ENCODE measurements around the gene RER1. TPM values are rescaled to one million over a fixed set of nuclear protein-coding genes. Genes with fewer than 3 reads are reported as not detected.
"Not testable (repeated sequence)": the region's sequence is repeated elsewhere in the genome, so short reads cannot be mapped to it uniquely, and the experiment has no call there.

Gene RER1
- total RNA-seq, 1 experiment from 2014 or later: 174 TPM

DNA sequence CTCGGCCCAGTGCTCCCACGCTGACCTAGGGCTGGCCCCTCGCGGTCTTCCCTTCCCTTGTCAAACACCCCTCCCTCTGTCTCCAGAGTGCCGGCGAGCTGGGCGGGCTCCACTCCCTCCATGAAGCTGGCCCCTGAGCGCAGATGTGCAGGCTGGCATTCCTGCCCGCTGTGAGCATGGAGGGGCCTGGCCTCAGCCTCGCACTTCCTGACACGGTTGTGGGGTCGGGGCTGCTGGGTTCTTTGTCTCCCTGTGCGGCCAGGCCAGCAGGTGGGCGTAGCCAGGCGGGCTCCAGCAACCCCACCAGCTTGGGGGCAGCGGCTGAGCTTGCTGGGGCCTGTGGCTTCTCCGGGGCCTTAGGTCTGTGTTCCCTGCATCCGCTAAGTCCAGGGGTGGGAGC is 34.9 kb downstream of the RER1 start:
- DNase-seq (ENCODE audit: low read depth): no peak

DNA sequence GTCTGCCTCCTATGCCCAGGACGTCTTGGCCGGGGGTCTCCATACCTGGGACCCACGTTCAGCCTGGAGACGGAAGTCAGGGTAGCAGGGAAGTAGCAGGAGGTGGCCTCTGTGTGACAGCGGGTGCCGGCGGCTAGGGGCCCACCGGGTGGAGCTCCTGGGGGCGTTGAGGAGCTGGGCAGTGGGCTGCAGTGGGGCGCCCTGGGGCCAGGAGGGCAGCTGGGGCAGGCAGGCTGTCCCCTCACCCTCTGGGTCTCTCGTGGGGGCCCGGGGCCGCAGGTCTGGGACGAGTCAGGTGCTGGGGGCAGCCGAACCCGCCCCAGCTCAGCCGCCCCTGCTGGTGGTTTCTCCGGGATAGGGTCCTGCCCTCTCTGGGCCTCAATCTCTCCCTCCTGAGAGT is 35.4 kb downstream of the RER1 start:
- no peak for DNase-seq (ENCODE audit: low read depth)

DNA sequence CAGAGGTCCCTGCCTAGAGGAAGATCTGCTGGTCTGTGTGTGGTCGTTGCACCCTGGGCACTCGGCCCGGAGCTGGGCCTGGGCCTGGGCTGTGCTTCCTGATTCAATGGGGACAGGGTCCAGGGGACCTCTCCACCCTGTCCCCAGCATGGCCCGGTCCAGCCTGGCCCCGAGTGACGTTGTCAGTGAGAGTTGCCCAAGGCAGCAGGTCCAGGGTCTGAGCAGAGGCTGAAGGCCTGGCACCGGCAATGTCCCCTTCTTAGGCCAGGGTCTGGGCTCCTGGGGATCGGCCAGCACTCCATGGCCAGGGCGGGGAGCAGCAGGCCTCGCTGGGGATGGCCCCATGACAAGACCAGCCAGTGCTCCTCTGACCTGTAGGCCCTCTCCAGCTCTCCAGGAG is 36.3 kb downstream of the RER1 start:
- no peak for DNase-seq (ENCODE audit: low read depth)

- DNase-seq (ENCODE audit: low read depth): no peak
Observed at GRCh38 chr1:2428490-2428889, 36.8 kb downstream of the RER1 start.

- DNase-seq (ENCODE audit: low read depth): peak; percentile 60
Observed at GRCh38 chr1:2429780-2430591, 38.3 kb downstream of the RER1 start.

- DNase-seq (ENCODE audit: low read depth): no peak
Observed at GRCh38 chr1:2430592-2430973, 38.9 kb downstream of the RER1 start.

- no peak for DNase-seq (ENCODE audit: low read depth)
Observed at GRCh38 chr1:2431103-2431502, 39.5 kb downstream of the RER1 start.

DNA sequence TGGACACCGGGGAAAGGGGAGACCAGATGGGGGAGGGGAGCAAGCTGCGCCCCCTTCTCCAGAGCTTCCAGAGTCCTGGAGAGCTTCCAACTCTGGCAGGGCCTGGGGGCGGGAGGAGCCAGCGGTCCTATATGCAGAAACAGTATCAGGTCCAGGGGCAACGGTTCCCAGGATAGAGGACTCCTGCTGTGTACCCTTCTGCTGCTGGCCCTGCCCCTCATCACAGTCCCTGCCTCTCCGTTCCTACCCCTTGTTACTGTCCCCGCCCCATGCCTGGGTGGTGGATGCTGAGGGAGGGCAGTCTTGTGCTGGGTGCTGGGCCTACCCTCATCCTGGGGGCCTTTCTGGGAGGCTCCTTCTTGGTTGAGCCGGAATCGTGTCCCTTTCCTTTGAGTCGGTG is 39.9 kb downstream of the RER1 start:
- DNase-seq (ENCODE audit: low read depth): no peak

DNA sequence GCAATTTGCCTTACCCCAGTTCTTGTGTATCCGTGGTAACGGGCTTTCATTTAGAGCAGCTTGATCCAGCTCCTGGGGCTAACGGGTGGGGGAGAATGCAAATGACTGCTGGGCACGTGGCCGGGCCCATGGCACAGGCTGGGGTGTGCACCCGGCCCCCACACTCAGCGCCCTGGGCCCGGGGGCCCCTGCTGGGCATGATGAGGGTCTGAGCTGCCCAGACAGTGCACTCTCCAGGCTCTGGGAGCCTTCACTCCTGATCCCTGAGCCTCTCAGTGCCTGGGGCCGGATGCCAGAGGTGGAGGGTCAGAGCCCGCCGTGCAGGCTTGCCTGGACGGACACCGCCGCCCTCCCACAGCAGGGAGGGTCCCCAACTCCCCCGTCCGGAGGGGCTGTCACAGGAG is 40.8 kb downstream of the RER1 start:
- DNase-seq (ENCODE audit: low read depth): no peak

- no peak for DNase-seq (ENCODE audit: low read depth)
Observed at GRCh38 chr1:2433196-2433595, 41.6 kb downstream of the RER1 start.

GRCh38 chr1:2433936-2434655 is 42.5 kb downstream of the RER1 start:
- DNase-seq (ENCODE audit: low read depth): no peak

DNA sequence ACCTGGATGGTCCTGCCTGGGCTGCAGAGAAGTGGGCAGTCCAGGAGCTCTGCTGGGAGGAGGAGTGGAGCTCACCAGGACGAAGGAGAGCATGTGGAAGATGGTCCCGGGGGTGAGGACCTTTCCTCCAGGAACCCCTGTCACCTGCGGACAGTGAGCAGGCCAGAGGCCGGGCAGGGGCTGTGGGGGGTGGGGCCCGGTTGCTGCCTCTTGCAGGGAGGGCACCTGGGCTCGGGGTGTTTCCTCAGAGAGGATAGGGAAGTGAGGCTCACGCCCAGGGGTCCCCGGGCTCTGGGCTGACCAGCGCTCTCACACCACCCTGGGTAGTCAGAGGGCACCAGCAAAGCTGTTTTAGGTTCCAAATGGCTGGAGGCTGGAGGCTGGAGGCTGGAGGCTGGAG is 43.5 kb downstream of the RER1 start:
- no peak for DNase-seq (ENCODE audit: low read depth)

- no peak for DNase-seq (ENCODE audit: low read depth)
Observed at GRCh38 chr1:2435746-2436355, 44.2 kb downstream of the RER1 start.

- DNase-seq (ENCODE audit: low read depth): no peak
Observed at GRCh38 chr1:2436876-2437275, 45.2 kb downstream of the RER1 start.

DNA sequence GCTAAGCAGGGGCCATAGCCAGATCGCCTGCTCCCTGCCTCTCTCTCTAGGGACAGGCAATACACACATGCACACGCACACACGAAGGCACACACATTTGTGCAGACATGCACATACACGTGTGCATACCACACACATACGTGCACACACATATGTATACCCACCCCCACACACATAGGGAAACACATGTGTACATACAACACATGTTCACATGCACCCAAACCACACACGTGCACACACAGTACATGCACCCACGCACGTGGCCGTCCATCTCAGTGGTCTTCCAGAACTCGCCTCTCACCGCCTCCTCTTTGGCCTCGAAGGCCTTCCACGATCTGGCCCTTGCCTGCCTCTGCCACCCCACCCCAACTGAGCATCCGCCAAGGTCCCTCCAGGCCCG is 46.0 kb downstream of the RER1 start:
- no peak for DNase-seq (ENCODE audit: low read depth)

DNA sequence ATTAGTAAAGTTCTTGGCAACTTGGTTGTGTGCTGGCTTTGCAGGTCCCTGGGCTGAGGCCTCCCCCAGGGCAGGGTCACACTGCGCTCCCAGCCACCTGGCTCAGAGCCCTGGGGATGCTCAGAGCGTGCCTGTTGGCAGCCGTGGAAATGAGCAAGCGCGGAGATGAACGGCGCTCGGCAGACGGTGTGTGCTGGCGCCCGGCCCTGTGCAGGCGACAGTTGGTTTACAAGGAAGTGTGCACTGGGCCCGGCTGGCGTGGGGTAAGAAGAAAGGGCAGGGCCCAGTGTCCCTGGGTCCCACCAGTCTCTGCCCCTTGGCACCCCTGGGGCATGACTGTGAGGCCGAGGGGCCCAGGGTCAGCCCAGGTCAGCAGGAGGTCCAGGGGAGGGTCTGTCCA is 46.4 kb downstream of the RER1 start:
- DNase-seq (ENCODE audit: low read depth): no peak

- DNase-seq (ENCODE audit: low read depth): no peak
Observed at GRCh38 chr1:2438641-2439040, 47.0 kb downstream of the RER1 start.

GRCh38 chr1:2439369-2439768 is 47.7 kb downstream of the RER1 start:
- no peak for DNase-seq (ENCODE audit: low read depth)

- not testable (repeated sequence) for DNase-seq (ENCODE audit: low read depth)
Observed at GRCh38 chr1:2440346-2440745, 48.7 kb downstream of the RER1 start.

- DNase-seq (ENCODE audit: low read depth): no peak
Observed at GRCh38 chr1:2441746-2442145, 50.1 kb downstream of the RER1 start.

- no peak for DNase-seq (ENCODE audit: low read depth)
Observed at GRCh38 chr1:2442661-2443060, 51.0 kb downstream of the RER1 start.

- no peak for DNase-seq (ENCODE audit: low read depth)
Observed at GRCh38 chr1:2443277-2444137, 51.9 kb downstream of the RER1 start.

Measured in HT1080 (cell line).